Liver (tissue), 9 donors: ENCODE results near the gene ASIC5. TPM values are rescaled to one million over a fixed set of nuclear protein-coding genes. Genes with fewer than 3 reads are reported as not detected.

Experiments
- DNase-seq: peaks from one replicate; pipeline ENCODE4 v3.0.0-alpha.2; 2017; ENCODE audit warnings: low spot score
- H3K27ac ChIP-seq, 2 donors: one replicate each; pipeline ENCODE4 v1.7.0; 2013; ENCODE audit warnings: inconsistent platforms in 2 of 2, low read length in 2 of 2, control low read depth in 1 of 2, low read depth in 1 of 2, mild to moderate bottlenecking in 1 of 2
- H3K27me3 ChIP-seq, 4 donors: one replicate each; pipeline versions ENCODE4 v1.6.1 to v1.7.0; 2013; ENCODE audit warnings: low read length in 3 of 4, inconsistent platforms in 1 of 4, mild to moderate bottlenecking in 1 of 4, moderate library complexity in 1 of 4; ENCODE audit not compliant: control insufficient read depth in 4 of 4, insufficient read depth in 4 of 4
- H3K36me3 ChIP-seq, 4 donors: one replicate each; pipeline versions ENCODE4 v1.6.1 to v1.7.0; 2013; ENCODE audit warnings: low read length in 3 of 4, mild to moderate bottlenecking in 3 of 4, low read depth in 1 of 4, moderate library complexity in 1 of 4; ENCODE audit not compliant: control insufficient read depth in 4 of 4, insufficient read depth in 3 of 4
- H3K4me1 ChIP-seq, 4 donors: one replicate each; pipeline versions ENCODE4 v1.6.1 to v1.7.0; 2013; ENCODE audit warnings: low read length in 3 of 4, mild to moderate bottlenecking in 3 of 4, moderate library complexity in 1 of 4; ENCODE audit not compliant: control insufficient read depth in 4 of 4, insufficient read depth in 4 of 4
- H3K4me3 ChIP-seq, 3 donors: one replicate each; pipeline versions ENCODE4 v1.6.1 to v1.7.0; 2013; ENCODE audit warnings: low read length in 3 of 3, control low read depth in 1 of 3, low read depth in 1 of 3, mild to moderate bottlenecking in 1 of 3
- H3K9ac ChIP-seq, 2 donors: one replicate each; pipeline ENCODE4 v1.7.0; 2013; ENCODE audit warnings: low read length in 2 of 2, mild to moderate bottlenecking in 2 of 2, moderate library complexity in 2 of 2, control low read depth in 1 of 2, low read depth in 1 of 2
- H3K9me3 ChIP-seq, 4 donors: one replicate each; pipeline versions ENCODE4 v1.6.1 to v1.7.0; 2013; ENCODE audit warnings: low read length in 3 of 4; ENCODE audit not compliant: control insufficient read depth in 4 of 4
- ATF3 ChIP-seq: IDR thresholded peaks from 2 replicates; pipeline ENCODE4 v1.6.1; 2016; ENCODE audit warnings: antibody characterized with exemption
- CTCF ChIP-seq: fragments of 150-350 bp; IDR thresholded peaks from 2 replicates; pipeline ENCODE4 v1.5.1; 2017; ENCODE audit warnings: improper control_type of control experiment, low read depth, low read length; ENCODE audit not compliant: missing input control
- EGR1 ChIP-seq, 2 donors: IDR thresholded peaks; 2 replicates each; pipeline ENCODE4 v1.6.1; 2016 to 2018; ENCODE audit warnings: antibody characterized with exemption in 2 of 2, low read depth in 2 of 2
- FOXA1 ChIP-seq: IDR thresholded peaks from 2 replicates; pipeline ENCODE4 v1.6.1; 2016; ENCODE audit warnings: antibody characterized with exemption
- FOXA2 ChIP-seq: IDR thresholded peaks from 2 replicates; pipeline ENCODE4 v1.6.1; 2016; ENCODE audit warnings: antibody characterized with exemption
- GABPA ChIP-seq, 2 donors: IDR thresholded peaks in 1 of 2; conservative IDR thresholded peaks in 1 of 2; 2 replicates each; pipeline ENCODE4 v1.6.1; 2016; ENCODE audit warnings: antibody characterized with exemption in 2 of 2, mild to moderate bottlenecking in 1 of 2, moderate library complexity in 1 of 2
- HNF4A ChIP-seq, 2 donors: conservative IDR thresholded peaks; 2 replicates each; pipeline ENCODE4 v1.6.1; 2016; ENCODE audit warnings: antibody characterized with exemption in 2 of 2, mild to moderate bottlenecking in 2 of 2
- HNF4G ChIP-seq: IDR thresholded peaks from 2 replicates; pipeline ENCODE4 v1.6.1; 2016; ENCODE audit warnings: antibody characterized with exemption
- JUND ChIP-seq, 2 donors: IDR thresholded peaks; 2 replicates each; pipeline ENCODE4 v1.6.1; 2016; ENCODE audit warnings: antibody characterized with exemption in 2 of 2
- NR2F2 ChIP-seq: IDR thresholded peaks from 2 replicates; pipeline ENCODE4 v1.6.1; 2016; ENCODE audit warnings: antibody characterized with exemption
- RAD21 ChIP-seq, 2 donors: IDR thresholded peaks; 2 replicates each; pipeline ENCODE4 v1.6.1; 2016; ENCODE audit warnings: antibody characterized with exemption in 2 of 2, mild to moderate bottlenecking in 2 of 2
- RXRA ChIP-seq, 2 donors: IDR thresholded peaks; 2 replicates each; pipeline ENCODE4 v1.6.1; 2017 to 2018; ENCODE audit warnings: antibody characterized with exemption in 2 of 2, mild to moderate bottlenecking in 1 of 2
- SP1 ChIP-seq: IDR thresholded peaks from 2 replicates; pipeline ENCODE4 v1.6.1; 2018; ENCODE audit warnings: antibody characterized with exemption, mild to moderate bottlenecking
- TAF1 ChIP-seq: conservative IDR thresholded peaks from 2 replicates; pipeline ENCODE4 v1.6.1; 2016; ENCODE audit warnings: antibody characterized with exemption, mild to moderate bottlenecking
- YY1 ChIP-seq: IDR thresholded peaks from 2 replicates; pipeline ENCODE4 v1.6.1; 2016; ENCODE audit warnings: antibody characterized with exemption, mild to moderate bottlenecking
- ZBTB33 ChIP-seq: IDR thresholded peaks from 2 replicates; pipeline ENCODE4 v1.6.1; 2016; ENCODE audit warnings: antibody characterized with exemption
- whole genome bisulfite sequencing: extraction: QIAGEN DNeasy Blood & Tissue Kit; methylation state at CpG from one replicate; pipeline ENCODE4 v1.1.7; 2013; 5-methylcytosine and 5-hydroxymethylcytosine counted together
- polyA plus RNA-seq, 2 donors: library from polyadenylated mRNA; stranded (reverse) in 1 of 2; unstranded in 1 of 2; fragments of 200-250 nt in 1 of 2; fragments of >200 nt in 1 of 2; fragmentation: Nextera tagmentation in 1 of 2; extraction: Ambion mirVana in 1 of 2; gene quantifications; one replicate each; pipeline versions ENCODE4 v1.2.1 to v1.2.3, GENCODE V29; 2013 to 2015
- total RNA-seq, 2 donors: library from RNA; depleted of rRNA; stranded (reverse); fragments of >200 nt; gene quantifications; one replicate each; pipeline ENCODE4 v1.2.3, GENCODE V29; 2014
- TF ChIP-seq, protein P1 (sequence below): IDR thresholded peaks from 2 replicates; pipeline ENCODE4 v1.6.1; 2016; ENCODE audit warnings: antibody characterized with exemption
- TF ChIP-seq, protein P2 (sequence below): IDR thresholded peaks from 2 replicates; pipeline ENCODE4 v1.6.1; 2016; ENCODE audit warnings: antibody characterized with exemption, mild to moderate bottlenecking
- donor health status: healthy.
- donor health status: healthy.
- donor health status: healthy.
- donor health status: healthy.
- donor health status: healthy.

The ASIC5 gene
- total and polyA plus RNA-seq, 4 donors = not detected

DNA sequence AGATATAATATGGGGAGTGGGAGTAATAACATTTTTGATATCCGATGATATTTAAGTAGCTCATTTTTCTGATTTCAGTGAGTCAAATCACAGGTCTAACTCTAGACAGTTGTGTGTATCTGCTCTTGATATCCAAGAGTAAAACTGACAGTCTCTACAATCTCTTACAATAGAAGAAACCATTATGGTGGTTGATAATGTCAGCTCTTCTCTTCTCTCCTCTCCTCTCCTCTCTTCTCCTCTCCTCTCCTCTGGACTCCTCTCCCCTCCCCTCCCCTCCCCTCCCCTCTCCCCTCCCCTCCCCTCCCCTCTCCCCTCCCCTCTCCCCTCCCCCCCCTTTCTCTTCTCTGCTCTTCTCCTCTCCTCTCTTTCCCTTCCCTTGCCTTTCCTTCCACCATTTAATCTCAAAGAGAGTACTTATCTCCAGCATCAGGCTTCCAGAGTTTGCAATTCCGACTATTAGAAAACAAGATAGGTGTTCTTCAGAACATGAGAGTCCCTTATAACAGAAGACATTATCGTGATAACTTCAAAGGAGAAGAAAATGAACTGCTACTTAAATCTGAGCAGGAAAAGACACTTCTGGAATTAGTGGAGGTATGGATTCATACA is 43.6 kb upstream of the ASIC5 start (continued):
- no peak for TF ChIP-seq YY1
- no peak for TF ChIP-seq SP1
- TF ChIP-seq, protein P1, sequence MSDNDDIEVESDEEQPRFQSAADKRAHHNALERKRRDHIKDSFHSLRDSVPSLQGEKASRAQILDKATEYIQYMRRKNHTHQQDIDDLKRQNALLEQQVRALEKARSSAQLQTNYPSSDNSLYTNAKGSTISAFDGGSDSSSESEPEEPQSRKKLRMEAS = no peak
- TF ChIP-seq FOXA1 = no peak
- no peak for TF ChIP-seq HNF4G
- no peak for TF ChIP-seq RAD21 (IDR thresholded peaks at IDR 0.05)
- no peak for TF ChIP-seq ATF3
- TF ChIP-seq RXRA (IDR thresholded peaks at IDR 0.05) = no peak
- no peak for TF ChIP-seq FOXA2

- Histone ChIP-seq H3K36me3 (peaks cover 0 to 31% (median 20%) of the 10 kb centered on the region in 4 donors), H3K4me1 (peaks cover 0 to 53% (median 7%) of the 10 kb centered on the region in 4 donors), H3K9me3 (no peaks in the 10 kb centered on the region), H3K9ac (peak overlapping the region in 1 of 2 donors; percentile 34), H3K27me3 (no peaks in the 10 kb centered on the region), H3K4me3 (peak overlapping the region; percentile 0 to 30 (median 2)), H3K27ac (peak overlapping the region; percentile 72 to 76)
- DNase-seq = no peak
- peak; percentile 15 for TF ChIP-seq SP1
- no peak for TF ChIP-seq NR2F2
- no peak for TF ChIP-seq FOXA1
- TF ChIP-seq, protein P1 = peak; percentile 58
- TF ChIP-seq HNF4A (conservative IDR thresholded peaks at IDR 0.05) = peak; percentile 26 to 64
- no peak for TF ChIP-seq EGR1 (IDR thresholded peaks at IDR 0.05; ENCODE audit: low read depth in 2 of 2)
- TF ChIP-seq CTCF = no peak
- TF ChIP-seq YY1 = peak; percentile 37
- no peak for TF ChIP-seq ATF3
- TF ChIP-seq JUND (IDR thresholded peaks at IDR 0.05) = no peak
- TF ChIP-seq RAD21 (IDR thresholded peaks at IDR 0.05) = no peak
- TF ChIP-seq FOXA2 = no peak
- TF ChIP-seq TAF1 = no peak
- TF ChIP-seq, protein P2, sequence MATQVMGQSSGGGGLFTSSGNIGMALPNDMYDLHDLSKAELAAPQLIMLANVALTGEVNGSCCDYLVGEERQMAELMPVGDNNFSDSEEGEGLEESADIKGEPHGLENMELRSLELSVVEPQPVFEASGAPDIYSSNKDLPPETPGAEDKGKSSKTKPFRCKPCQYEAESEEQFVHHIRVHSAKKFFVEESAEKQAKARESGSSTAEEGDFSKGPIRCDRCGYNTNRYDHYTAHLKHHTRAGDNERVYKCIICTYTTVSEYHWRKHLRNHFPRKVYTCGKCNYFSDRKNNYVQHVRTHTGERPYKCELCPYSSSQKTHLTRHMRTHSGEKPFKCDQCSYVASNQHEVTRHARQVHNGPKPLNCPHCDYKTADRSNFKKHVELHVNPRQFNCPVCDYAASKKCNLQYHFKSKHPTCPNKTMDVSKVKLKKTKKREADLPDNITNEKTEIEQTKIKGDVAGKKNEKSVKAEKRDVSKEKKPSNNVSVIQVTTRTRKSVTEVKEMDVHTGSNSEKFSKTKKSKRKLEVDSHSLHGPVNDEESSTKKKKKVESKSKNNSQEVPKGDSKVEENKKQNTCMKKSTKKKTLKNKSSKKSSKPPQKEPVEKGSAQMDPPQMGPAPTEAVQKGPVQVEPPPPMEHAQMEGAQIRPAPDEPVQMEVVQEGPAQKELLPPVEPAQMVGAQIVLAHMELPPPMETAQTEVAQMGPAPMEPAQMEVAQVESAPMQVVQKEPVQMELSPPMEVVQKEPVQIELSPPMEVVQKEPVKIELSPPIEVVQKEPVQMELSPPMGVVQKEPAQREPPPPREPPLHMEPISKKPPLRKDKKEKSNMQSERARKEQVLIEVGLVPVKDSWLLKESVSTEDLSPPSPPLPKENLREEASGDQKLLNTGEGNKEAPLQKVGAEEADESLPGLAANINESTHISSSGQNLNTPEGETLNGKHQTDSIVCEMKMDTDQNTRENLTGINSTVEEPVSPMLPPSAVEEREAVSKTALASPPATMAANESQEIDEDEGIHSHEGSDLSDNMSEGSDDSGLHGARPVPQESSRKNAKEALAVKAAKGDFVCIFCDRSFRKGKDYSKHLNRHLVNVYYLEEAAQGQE = peak; percentile 27
- peak; percentile 24 for TF ChIP-seq ZBTB33
- TF ChIP-seq RXRA (IDR thresholded peaks at IDR 0.05) = peak; percentile 63 to 72
- TF ChIP-seq GABPA (IDR thresholded peaks at IDR 0.05 in 1 of 2, conservative IDR thresholded peaks at IDR 0.05 in 1 of 2) = peak in 1 of 2 donors; percentile 23
- no peak for TF ChIP-seq HNF4G
- 34% methylated on average over 4 of the region's 4 CpGs for WGBS
Measured at GRCh38 chr4:155908187-155909139, 42.4 kb upstream of the ASIC5 start.
